Ishikawa (cell line): ENCODE results near the gene FCHSD2.

ENCODE experiments used
- CEBPB ChIP-seq: IDR thresholded peaks from 2 replicates; pipeline ENCODE4 v1.6.1; 2012
- CREB1 ChIP-seq: IDR thresholded peaks from 2 replicates; pipeline ENCODE4 v1.6.1; 2012; ENCODE audit warnings: low read depth
- EGR1 ChIP-seq: IDR thresholded peaks from 2 replicates; pipeline ENCODE4 v1.6.1; 2012
- EP300 ChIP-seq: IDR thresholded peaks from 2 replicates; pipeline ENCODE4 v1.6.1; 2012; ENCODE audit warnings: borderline replicate concordance
- FOXM1 ChIP-seq: IDR thresholded peaks from 2 replicates; pipeline ENCODE4 v1.6.1; 2012; ENCODE audit warnings: low read depth, borderline replicate concordance
- NFIC ChIP-seq: IDR thresholded peaks from 2 replicates; pipeline ENCODE4 v1.6.1; 2012
- RAD21 ChIP-seq: IDR thresholded peaks from 2 replicates; pipeline ENCODE4 v1.6.1; 2012; ENCODE audit warnings: low read depth
- REST ChIP-seq: IDR thresholded peaks from 2 replicates; pipeline ENCODE4 v1.6.1; 2012; ENCODE audit warnings: low read depth, mild to moderate bottlenecking
- TAF1 ChIP-seq: IDR thresholded peaks from 2 replicates; pipeline ENCODE4 v1.6.1; 2012; ENCODE audit warnings: low read depth, mild to moderate bottlenecking
- TCF12 ChIP-seq: IDR thresholded peaks from 2 replicates; pipeline ENCODE4 v1.6.1; 2012; ENCODE audit warnings: low read depth
- TEAD4 ChIP-seq: IDR thresholded peaks from 2 replicates; pipeline ENCODE4 v1.6.1; 2012
- YY1 ChIP-seq: IDR thresholded peaks from 2 replicates; pipeline ENCODE4 v1.6.1; 2012; ENCODE audit warnings: low read depth
- ZBTB7A ChIP-seq: IDR thresholded peaks from 2 replicates; pipeline ENCODE4 v1.6.1; 2012; ENCODE audit warnings: low read depth
- TF ChIP-seq, protein P1 (sequence below): IDR thresholded peaks from 2 replicates; pipeline ENCODE4 v1.6.1; 2012

- TF ChIP-seq CREB1 (no peak), REST (no peak), RAD21 (no peak), TAF1 (no peak), CEBPB (no peak), TEAD4 (no peak), TCF12 (no peak), ZBTB7A (no peak), EP300 (no peak), NFIC (no peak), YY1 (no peak), EGR1 (no peak), FOXM1 (no peak)
- TF ChIP-seq, protein P1, sequence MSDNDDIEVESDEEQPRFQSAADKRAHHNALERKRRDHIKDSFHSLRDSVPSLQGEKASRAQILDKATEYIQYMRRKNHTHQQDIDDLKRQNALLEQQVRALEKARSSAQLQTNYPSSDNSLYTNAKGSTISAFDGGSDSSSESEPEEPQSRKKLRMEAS: no peak
Observed at GRCh38 chr11:73034777-73035176, 107.3 kb downstream of the FCHSD2 start.
